GM19240 (cell line): ENCODE measurements around the gene ONECUT2.
"Not testable (repeated sequence)": the region's sequence is repeated elsewhere in the genome, so short reads cannot be mapped to it uniquely, and the experiment has no call there.

Experiments used
- DNase-seq: peaks from one replicate; pipeline ENCODE4 v3.0.0; 2011; ENCODE audit warnings: low spot score; ENCODE audit not compliant: insufficient read length

ONECUT2 gene

GRCh38 chr18:57445488-57446319 is 10.5 kb downstream of the ONECUT2 start:
- no peak for DNase-seq

GRCh38 chr18:57446322-57446721 is 11.1 kb downstream of the ONECUT2 start:
- DNase-seq = no peak

DNA sequence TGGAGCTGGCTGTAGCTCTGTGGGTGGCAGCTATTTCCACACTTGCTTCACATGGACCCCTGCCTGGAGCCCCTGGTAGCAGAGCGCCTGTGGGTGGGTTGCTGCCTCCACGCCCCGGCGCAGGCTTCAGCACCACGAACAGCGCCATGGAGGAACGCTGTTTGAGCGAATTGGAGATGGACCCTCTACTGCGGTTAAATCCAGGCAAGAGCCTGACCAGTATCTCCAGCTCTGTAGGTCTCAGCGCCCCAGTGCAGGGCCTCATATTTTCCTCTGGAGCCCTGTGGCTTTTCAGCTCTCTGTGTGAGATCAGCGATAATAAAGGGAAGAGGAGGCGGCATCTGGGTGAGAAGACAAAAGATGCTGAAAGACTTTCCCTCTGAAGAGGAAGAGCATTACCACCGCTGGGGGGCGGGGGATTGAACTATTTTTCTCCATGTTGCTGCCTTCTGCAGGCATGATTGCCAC is 12.0 kb downstream of the ONECUT2 start:
- DNase-seq = no peak

DNA sequence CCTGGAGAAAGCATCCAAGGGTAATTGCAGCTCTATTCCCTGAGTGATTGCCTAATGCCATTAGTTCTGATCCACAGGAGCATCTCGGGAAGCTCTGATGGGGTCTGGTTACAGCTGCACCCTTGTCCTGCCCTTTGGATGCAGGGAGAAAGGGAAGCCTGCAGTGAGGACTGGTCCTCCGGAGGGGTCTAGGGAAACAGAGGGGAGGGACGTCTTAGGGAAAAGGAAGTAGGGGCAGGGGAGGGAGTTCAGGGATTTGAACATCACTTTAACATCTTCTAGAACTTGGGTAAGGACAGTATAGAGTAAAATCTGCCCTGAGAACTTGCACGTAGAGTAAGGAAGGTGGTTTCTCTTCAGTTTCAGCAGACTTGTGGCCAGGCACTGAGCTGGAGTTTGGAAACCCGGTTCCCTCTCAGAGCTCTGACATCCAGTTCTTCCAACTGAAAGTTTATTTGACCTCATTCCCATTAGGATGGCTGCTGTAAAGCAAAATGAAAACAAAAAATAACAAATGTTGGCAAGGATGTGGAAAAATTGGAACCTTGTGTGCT is 20.5 kb downstream of the ONECUT2 start:
- DNase-seq = no peak

- DNase-seq = no peak
Observed at GRCh38 chr18:57461652-57462269, 26.6 kb downstream of the ONECUT2 start.

- no peak for DNase-seq
Observed at GRCh38 chr18:57466307-57466706, 31.1 kb downstream of the ONECUT2 start.

GRCh38 chr18:57466745-57467409 is 31.7 kb downstream of the ONECUT2 start:
- DNase-seq = no peak

- DNase-seq = no peak
Observed at GRCh38 chr18:57469884-57470283, 34.7 kb downstream of the ONECUT2 start.

- no peak for DNase-seq
Observed at GRCh38 chr18:57475408-57475807, 40.2 kb downstream of the ONECUT2 start.

GRCh38 chr18:57475903-57476302 is 40.7 kb downstream of the ONECUT2 start:
- DNase-seq = no peak

GRCh38 chr18:57480733-57481132 is 45.6 kb downstream of the ONECUT2 start:
- DNase-seq = no peak

DNA sequence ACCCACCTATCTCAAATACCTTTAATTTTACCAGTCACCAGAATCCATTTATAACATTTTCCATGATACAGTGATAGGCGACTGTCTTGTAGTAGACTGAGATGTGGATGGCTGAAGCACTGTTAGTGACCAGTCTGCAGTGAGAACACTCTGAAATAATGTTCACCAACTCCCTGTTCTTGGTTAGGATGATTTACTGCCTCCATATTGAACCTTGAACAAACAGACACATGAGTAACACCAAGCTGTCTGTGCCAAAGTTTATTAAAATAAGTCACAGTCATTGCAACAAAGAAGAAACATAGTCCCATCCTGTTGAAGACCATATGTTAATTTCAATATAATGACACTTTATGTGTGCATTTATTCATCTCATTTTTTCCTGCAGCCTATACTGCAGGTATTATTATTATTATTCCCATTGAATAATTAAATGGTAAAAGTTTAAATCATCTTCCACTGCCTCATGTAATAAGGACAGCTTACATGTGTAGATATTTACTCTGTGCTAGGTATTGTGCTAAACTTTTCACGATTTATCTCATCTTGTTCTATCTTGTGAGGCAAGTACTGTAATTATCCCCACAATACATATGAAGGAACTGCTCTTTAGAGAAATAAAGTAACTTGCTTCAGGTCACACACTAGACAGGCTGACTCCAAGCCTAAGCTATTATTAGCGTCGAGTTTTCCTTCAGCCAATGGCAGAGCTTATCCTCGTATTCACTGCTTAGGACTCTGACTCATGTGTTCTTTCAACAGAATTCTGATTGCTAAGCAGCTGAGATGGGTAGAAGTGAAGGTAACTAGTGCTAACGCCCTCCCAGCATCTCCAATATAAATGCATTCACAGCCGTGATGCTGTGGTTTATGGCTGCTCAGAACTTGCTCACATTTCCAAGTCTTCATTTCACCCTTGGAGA is 62.5 kb downstream of the ONECUT2 start:
- no peak for DNase-seq

DNA sequence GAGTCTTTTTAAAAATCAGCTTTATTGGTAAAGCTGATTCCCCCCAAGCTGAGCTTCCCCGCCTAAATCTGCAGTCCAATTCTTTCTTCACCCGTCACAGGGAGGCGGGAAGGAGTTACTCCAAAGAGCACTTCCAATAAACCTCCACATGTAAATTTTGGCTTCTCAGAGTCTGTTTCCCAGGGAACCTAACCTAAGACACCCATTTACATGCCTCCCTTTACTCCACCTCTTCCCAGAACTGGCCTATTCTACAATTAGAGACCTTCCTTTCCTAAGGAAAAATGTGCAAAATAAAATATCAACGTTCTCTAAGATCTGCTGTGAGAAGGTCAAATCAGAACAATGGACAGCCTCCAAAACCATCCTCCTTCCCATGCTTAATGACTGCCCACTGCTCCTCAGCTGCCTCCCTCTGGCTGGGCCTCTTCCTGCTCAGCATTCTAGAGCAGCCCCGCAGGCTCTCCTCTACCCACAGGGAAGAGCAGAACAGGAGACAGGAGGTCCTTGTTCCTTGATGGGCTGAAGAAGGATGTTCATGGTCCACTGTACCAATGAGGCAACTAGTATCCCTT is 63.6 kb downstream of the ONECUT2 start:
- no peak for DNase-seq

- no peak for DNase-seq
Observed at GRCh38 chr18:57502624-57503023, 67.5 kb downstream of the ONECUT2 start.

DNA sequence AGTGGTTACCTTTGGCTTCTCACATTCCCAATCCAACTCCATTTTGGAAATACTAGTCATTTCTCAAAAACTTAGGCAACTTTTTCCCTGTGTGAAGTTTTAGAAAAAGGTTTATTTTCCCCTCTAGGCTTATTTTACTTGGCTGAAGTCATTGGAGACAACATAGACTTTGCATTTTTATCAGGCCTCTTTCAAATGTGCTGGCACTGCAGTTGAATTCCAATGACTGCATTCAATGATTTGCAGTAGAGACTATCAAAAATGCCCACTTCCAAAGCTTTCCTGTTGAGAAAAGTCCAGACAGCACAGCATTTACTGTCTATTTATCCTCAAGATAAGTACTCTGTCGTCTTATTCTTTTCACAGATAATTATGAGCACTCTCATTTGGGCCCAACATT is 70.1 kb downstream of the ONECUT2 start:
- DNase-seq = no peak

DNA sequence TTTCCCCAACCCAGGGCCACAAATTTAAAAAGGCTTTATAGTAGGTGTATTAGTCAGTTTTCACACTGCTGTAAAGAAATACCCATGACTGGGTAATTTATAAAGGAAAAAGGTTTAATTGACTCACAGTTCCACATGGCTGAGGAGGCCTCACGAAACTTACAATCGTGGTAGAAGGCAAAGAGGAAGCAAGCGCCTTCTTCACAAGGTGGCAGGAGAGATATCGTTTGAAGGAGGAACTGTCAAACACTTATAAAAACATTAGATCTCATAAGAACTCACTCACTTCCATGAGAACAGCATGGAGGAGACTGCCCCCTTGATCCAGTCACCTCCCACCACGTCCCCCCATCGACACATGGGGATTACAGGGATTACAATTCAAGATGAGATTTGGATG is 80.9 kb downstream of the ONECUT2 start:
- DNase-seq = no peak

- no peak for DNase-seq
Observed at GRCh38 chr18:57518533-57518932, 83.4 kb downstream of the ONECUT2 start.

- no peak for DNase-seq
Observed at GRCh38 chr18:57519668-57520424, 84.7 kb downstream of the ONECUT2 start.

GRCh38 chr18:57522348-57522747 is 87.2 kb downstream of the ONECUT2 start:
- DNase-seq = not testable (repeated sequence)
